Ovary (tissue), 9 donors: ENCODE data around the gene PITPNC1. TPM values are rescaled to one million over a fixed set of nuclear protein-coding genes. Genes with fewer than 3 reads are reported as not detected.

ENCODE experiments used
- DNase-seq, 5 donors: peaks; one replicate each; pipeline ENCODE4 v3.0.0-alpha.2; 2019 to 2020
- H3K27ac ChIP-seq, 2 donors: fragments of 200-600 bp; one replicate each; pipeline versions ENCODE4 v1.5.1 to v1.8.0; 2019 to 2022
- H3K27me3 ChIP-seq: fragments of 200-600 bp; one replicate; pipeline ENCODE4 v1.8.0; 2022
- H3K36me3 ChIP-seq: fragments of 200-600 bp; sonication (generic); one replicate; pipeline ENCODE4 v1.5.1; 2019
- H3K4me1 ChIP-seq: one replicate; pipeline ENCODE4 v1.8.1; 2013; ENCODE audit warnings: mild to moderate bottlenecking, moderate library complexity; ENCODE audit not compliant: insufficient read depth
- H3K4me3 ChIP-seq: fragments of 200-600 bp; sonication (generic); one replicate; pipeline ENCODE4 v1.5.1; 2017
- H3K9me3 ChIP-seq, 2 donors: fragments of 200-600 bp in 1 of 2; sonication (generic) in 1 of 2; one replicate each; pipeline versions ENCODE4 v1.5.1 to v1.8.1; 2013 to 2019; ENCODE audit warnings: mild to moderate bottlenecking in 1 of 2, moderate library complexity in 1 of 2
- EP300 ChIP-seq: sonication (generic); formaldehyde crosslinking; IDR thresholded peaks from one replicate; pipeline ENCODE4 v1.6.1; 2017; ENCODE audit warnings: antibody characterized with exemption
- POLR2A ChIP-seq: fragments of 450-650 bp; IDR thresholded peaks from one replicate; pipeline ENCODE4 v1.6.1; 2017; ENCODE audit warnings: antibody characterized with exemption, mild to moderate bottlenecking, moderate library complexity
- WGBS, 3 donors: extraction: QIAGEN DNeasy Blood & Tissue Kit in 1 of 3; methylation state at CpG; one replicate each; pipeline versions ENCODE4 v1.1.5 to v1.1.7; 2013 to 2017; 5-methylcytosine and 5-hydroxymethylcytosine counted together
- intact Hi-C, 4 donors: fragments of 100-400 bp; cut with DNase I; formaldehyde crosslinking; loops; one replicate each; pipeline versions ENCODE4 v1.11.0 to v1.15.1; 2022 to 2023
- polyA plus RNA-seq, 2 donors: library from polyadenylated mRNA; stranded (reverse); fragments of 200-250 nt in 1 of 2; fragments of 350-450 nt in 1 of 2; fragmentation: Illumina TruSeq in 1 of 2; extraction: RNeasy Lipid Tissue Mini Kit (QIAGEN cat#74804) in 1 of 2; gene quantifications; one replicate each; pipeline ENCODE4 v1.2.3, GENCODE V29; 2013 to 2014
- total RNA-seq, 7 donors: library from RNA; depleted of rRNA in 2 of 7; stranded (reverse); fragments of >200 nt in 2 of 7; fragmentation: NEBNext Ultra II Directional in 3 of 7; extraction: Animal tissue kit (Norgen Biotek cat#: 25700) in 3 of 7; gene quantifications; one replicate each; pipeline versions ENCODE4 v1.1.0 to v1.2.4, GENCODE V29; 2016 to 2023
- TF ChIP-seq, protein P1 (sequence below), 3 donors: fragments of 450-650 bp in 2 of 3; fragments of 200-600 bp in 1 of 3; IDR thresholded peaks; one replicate each; pipeline versions ENCODE4 v1.5.1 to v1.8.0; 2016 to 2022; ENCODE audit warnings: antibody characterized with exemption in 3 of 3, mild to moderate bottlenecking in 1 of 3
- donor health status: DM: no; HTN: no; CAD: no; lungs with moderate emphysema.
- donor health status: DM: no; HTN: no; CAD: no.
- donor health status: Bipolar disorder and iron deficiency.
- donor health status: DM: yes; HTN: yes; CAD: no.
- donor health status: DM: no; HTN: no; CAD: no.
- donor health status: DM: yes; HTN: yes; CAD: no.

The PITPNC1 gene
- total and polyA plus RNA-seq, 9 donors, result 14.9 to 40.9 (median 23.8) TPM

DNA sequence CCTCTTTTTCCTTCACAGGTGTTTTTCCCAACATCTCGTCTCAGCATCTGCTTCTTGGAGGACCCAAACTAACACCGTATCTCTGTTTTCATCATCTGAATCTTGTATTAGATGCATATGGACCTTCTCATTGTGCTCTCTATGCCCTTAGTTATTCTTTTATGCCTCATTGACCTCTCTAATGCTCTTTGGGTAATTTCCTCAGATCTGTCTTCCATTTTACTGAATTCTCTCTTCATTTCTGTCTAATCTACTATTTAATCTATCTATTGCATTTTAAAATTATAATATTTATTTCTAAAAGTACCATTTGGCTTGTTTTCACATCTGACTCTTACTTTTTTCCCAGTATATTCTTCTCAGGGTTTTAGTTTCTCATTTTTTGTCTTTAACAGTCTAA is 81.1 kb downstream of the PITPNC1 start:
- Histone ChIP-seq H3K4me3 (no peak overlapping the region), H3K27me3 (no peaks in the 10 kb centered on the region), H3K4me1 (no peaks in the 10 kb centered on the region), H3K9me3 (no peaks in the 10 kb centered on the region), H3K36me3 (no peaks in the 10 kb centered on the region), H3K27ac (no peak overlapping the region)
- 94 to 100% (median 98%) methylated on average over 2 of the region's 2 CpGs for WGBS, 3 donors
- DNase-seq, result no peak
- intact Hi-C loops, result no loop called here
- TF ChIP-seq POLR2A (no peak), EP300 (no peak)
- TF ChIP-seq, protein P1, sequence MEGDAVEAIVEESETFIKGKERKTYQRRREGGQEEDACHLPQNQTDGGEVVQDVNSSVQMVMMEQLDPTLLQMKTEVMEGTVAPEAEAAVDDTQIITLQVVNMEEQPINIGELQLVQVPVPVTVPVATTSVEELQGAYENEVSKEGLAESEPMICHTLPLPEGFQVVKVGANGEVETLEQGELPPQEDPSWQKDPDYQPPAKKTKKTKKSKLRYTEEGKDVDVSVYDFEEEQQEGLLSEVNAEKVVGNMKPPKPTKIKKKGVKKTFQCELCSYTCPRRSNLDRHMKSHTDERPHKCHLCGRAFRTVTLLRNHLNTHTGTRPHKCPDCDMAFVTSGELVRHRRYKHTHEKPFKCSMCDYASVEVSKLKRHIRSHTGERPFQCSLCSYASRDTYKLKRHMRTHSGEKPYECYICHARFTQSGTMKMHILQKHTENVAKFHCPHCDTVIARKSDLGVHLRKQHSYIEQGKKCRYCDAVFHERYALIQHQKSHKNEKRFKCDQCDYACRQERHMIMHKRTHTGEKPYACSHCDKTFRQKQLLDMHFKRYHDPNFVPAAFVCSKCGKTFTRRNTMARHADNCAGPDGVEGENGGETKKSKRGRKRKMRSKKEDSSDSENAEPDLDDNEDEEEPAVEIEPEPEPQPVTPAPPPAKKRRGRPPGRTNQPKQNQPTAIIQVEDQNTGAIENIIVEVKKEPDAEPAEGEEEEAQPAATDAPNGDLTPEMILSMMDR (IDR thresholded peaks at IDR 0.05), result no peak

DNA sequence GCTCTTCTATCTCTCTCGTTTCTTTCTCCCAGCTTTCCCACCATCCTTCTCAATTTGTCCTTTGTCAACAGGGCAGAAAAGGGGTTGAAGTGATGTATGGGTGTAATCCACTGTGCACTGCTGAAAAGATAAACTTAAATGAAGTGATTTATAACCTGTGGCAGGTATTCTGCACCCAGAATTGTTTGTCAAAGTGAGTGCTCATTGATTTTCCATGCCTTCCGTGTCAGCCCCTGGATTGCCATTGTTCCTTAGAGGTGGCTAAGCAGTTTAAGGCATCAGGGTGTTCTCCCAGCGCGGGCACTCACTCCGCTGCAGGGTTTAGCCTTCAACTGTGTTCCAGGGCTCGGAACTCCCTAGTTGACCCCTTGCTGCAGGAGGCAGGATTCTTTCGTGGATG is 82.9 kb downstream of the PITPNC1 start:
- H3K9me3 ChIP-seq, result no peaks in the 10 kb centered on the region
- 84 to 89% (median 84%) methylated on average over 7 of the region's 7 CpGs for WGBS, 3 donors
- TF ChIP-seq POLR2A, result no peak
- no peak for TF ChIP-seq EP300
- TF ChIP-seq, protein P1 (IDR thresholded peaks at IDR 0.05), result no peak
- no peaks in the 10 kb centered on the region for H3K4me1 ChIP-seq
- intact Hi-C loops, result no loop called here
- no peaks in the 10 kb centered on the region for H3K36me3 ChIP-seq
- no peaks in the 10 kb centered on the region for H3K27me3 ChIP-seq
- no peak overlapping the region for H3K27ac ChIP-seq
- H3K4me3 ChIP-seq, result no peak overlapping the region
- no peak for DNase-seq

DNA sequence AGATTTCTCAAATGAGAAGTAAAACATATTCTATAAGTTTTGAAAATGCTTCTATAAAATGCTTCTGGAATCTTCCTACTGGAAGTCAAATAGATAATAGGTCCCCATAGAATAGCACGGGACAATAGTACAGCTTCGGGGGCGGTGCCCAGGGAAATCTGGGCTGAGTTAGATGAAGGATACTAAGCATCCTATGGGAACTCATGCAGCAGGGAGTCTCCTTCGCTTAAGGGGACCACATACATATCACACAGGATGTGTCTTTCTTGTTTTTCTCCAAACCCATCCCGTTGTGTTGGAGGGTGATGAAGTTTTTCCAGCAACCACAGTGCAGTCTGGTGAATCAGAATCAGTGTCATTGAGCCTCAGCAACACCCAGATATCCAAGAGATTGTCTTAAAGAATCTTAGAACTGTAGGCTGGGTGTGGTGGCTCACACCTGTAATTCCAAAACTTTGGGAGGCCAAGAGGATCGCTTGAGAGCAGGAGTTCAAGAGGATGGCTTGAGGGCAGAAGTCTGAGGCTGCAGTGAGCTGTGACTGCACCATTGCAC is 84.2 kb downstream of the PITPNC1 start:
- intact Hi-C loops, result no loop called here
- no peak overlapping the region for H3K27ac ChIP-seq
- no peaks in the 10 kb centered on the region for H3K27me3 ChIP-seq
- no peaks in the 10 kb centered on the region for H3K36me3 ChIP-seq
- DNase-seq, result no peak
- no peaks in the 10 kb centered on the region for H3K9me3 ChIP-seq
- TF ChIP-seq POLR2A, result no peak
- TF ChIP-seq, protein P1 (IDR thresholded peaks at IDR 0.05), result no peak
- TF ChIP-seq EP300, result no peak
- 90 to 93% (median 91%) methylated on average over 6 of the region's 6 CpGs for WGBS, 3 donors
- no peak overlapping the region for H3K4me3 ChIP-seq
- no peaks in the 10 kb centered on the region for H3K4me1 ChIP-seq

DNA sequence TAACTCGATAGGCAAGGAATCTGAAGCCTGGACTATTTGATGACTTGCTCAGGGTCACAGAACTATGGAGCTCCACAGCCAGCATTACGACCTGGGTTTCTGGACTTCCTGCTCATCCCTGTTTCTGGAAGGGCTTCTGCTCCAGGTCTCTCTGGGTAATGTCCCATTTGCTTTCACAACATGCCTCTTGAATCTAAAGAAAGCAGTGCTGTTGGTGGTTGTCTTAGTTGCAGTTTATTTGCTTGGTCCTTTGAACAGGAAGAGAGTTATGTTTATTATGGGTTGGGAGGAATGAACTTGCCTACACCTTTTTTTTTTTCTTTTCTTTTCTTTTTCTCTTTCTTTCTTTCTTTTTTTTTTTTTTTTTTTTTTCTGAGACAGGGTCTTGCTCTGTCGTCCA is 84.8 kb downstream of the PITPNC1 start:
- intact Hi-C loops, result no loop called here

More for the DNA sequence above, 84.8 kb downstream of the PITPNC1 start:
- H3K9me3 ChIP-seq, result no peaks in the 10 kb centered on the region
- no peaks in the 10 kb centered on the region for H3K36me3 ChIP-seq
- H3K4me3 ChIP-seq, result no peak overlapping the region
- WGBS, 3 donors, result 78 to 87% (median 79%) methylated on average over 3 of the region's 3 CpGs
- H3K4me1 ChIP-seq, result no peaks in the 10 kb centered on the region
- H3K27ac ChIP-seq, result no peak overlapping the region
- DNase-seq, result no peak
- TF ChIP-seq EP300 (no peak), POLR2A (no peak)
- TF ChIP-seq, protein P1 (IDR thresholded peaks at IDR 0.05), result no peak
- no peaks in the 10 kb centered on the region for H3K27me3 ChIP-seq
